Endothelial cell of umbilical vein (primary cell): Measurements from ENCODE around the gene CCDC69. TPM values are rescaled to one million over a fixed set of nuclear protein-coding genes. Genes with fewer than 3 reads are reported as not detected.

Source experiments
- BruUV-seq: library from RNA; stranded (reverse); fragments of 400-500 nt; replicated peaks from 2 replicates; lab custom pipeline; 2021; lab: Mats Ljungman, UMichigan
- CTCF ChIA-PET: fragments of 300-600, 350-600 bp; sonication (Branson Sonifier 250); formaldehyde crosslinking; loops from one replicate; lab custom pipeline; 2021; ENCODE audit warnings: antibody characterized with exemption, inconsistent platforms; lab: Charles Lee
- POLR2A ChIA-PET: fragments of 300-600, 350-600 bp; sonication (Branson Sonifier 250); formaldehyde crosslinking; loops from one replicate; lab custom pipeline; 2021; ENCODE audit warnings: antibody characterized with exemption, inconsistent platforms; lab: Charles Lee
- DNase-seq: peaks from one replicate; pipeline ENCODE4 v3.0.0-alpha.2; 2011; ENCODE audit warnings: low read depth, low spot score
- FAIRE-seq: peaks from 2 replicates; lab custom pipeline; 2011; peaks lifted over from hg19 to GRCh38; lab: Jason Lieb, UNC
- H2AFZ ChIP-seq: 2 replicates; pipeline ENCODE4 v1.6.0; 2012; ENCODE audit warnings: low read depth, low read length, control low read depth, inconsistent platforms
- H3K27ac ChIP-seq: 2 replicates; pipeline ENCODE4 v1.5.1; 2011; ENCODE audit warnings: low read depth, mild to moderate bottlenecking, control low read depth, low read length, moderate library complexity; ENCODE audit not compliant: insufficient read depth
- H3K27me3 ChIP-seq, 2 experiments: 2 replicates each; pipeline versions ENCODE4 v1.6.0 to v1.6.1; 2011; ENCODE audit warnings: low read length in 2 of 2, mixed read lengths in 1 of 2; ENCODE audit not compliant: control insufficient read depth in 2 of 2, insufficient read depth in 2 of 2
- H3K36me3 ChIP-seq, 2 experiments: 2 replicates in 1 of 2; 3 replicates in 1 of 2; pipeline ENCODE4 v1.5.1; 2011; ENCODE audit warnings: low read length in 2 of 2, mild to moderate bottlenecking in 1 of 2, moderate library complexity in 1 of 2; ENCODE audit not compliant: control insufficient read depth in 2 of 2, insufficient read depth in 2 of 2; ENCODE audit errors: extremely low read depth in 1 of 2
- H3K4me1 ChIP-seq: 3 replicates; pipeline ENCODE4 v1.5.1; 2011; ENCODE audit warnings: mild to moderate bottlenecking, low read length; ENCODE audit not compliant: control insufficient read depth, insufficient read depth; ENCODE audit errors: extremely low read depth
- H3K4me2 ChIP-seq: 2 replicates; pipeline ENCODE4 v1.6.1; 2011; ENCODE audit warnings: low read length, control low read depth, mixed read lengths; ENCODE audit not compliant: insufficient read depth
- H3K4me3 ChIP-seq, 3 experiments: fragments of 200-600 bp in 1 of 3; sonication (generic), shearing (Covaris generic) in 1 of 3; replicated peaks in 1 of 3; 2 replicates each; pipeline ENCODE4 v1.5.1; 2011 to 2016; ENCODE audit warnings: control low read depth in 3 of 3, low read length in 3 of 3, mild to moderate bottlenecking in 2 of 3, inconsistent platforms in 1 of 3, low read depth in 1 of 3, moderate library complexity in 1 of 3; ENCODE audit not compliant: insufficient read depth in 1 of 3
- H3K79me2 ChIP-seq: 2 replicates; pipeline ENCODE4 v1.6.0; 2012; ENCODE audit warnings: low read length, inconsistent platforms; ENCODE audit not compliant: control insufficient read depth, insufficient read depth
- H3K9ac ChIP-seq: replicated peaks from 2 replicates; pipeline ENCODE3; 2011; ENCODE audit warnings: low read length, control low read depth; ENCODE audit not compliant: insufficient read depth; ENCODE audit errors: extremely low read depth
- H3K9me1 ChIP-seq: replicated peaks from 3 replicates; pipeline ENCODE4 v1.6.0; 2011; ENCODE audit warnings: mild to moderate bottlenecking, low read length; ENCODE audit not compliant: control insufficient read depth, insufficient read depth; ENCODE audit errors: extremely low read depth
- H3K9me3 ChIP-seq: replicated peaks from 2 replicates; pipeline ENCODE4 v1.5.1; 2012; ENCODE audit warnings: low read length, inconsistent platforms; ENCODE audit not compliant: control insufficient read depth, insufficient read depth
- H4K20me1 ChIP-seq: replicated peaks from 2 replicates; pipeline ENCODE3; 2011; ENCODE audit warnings: mild to moderate bottlenecking, low read length; ENCODE audit not compliant: control insufficient read depth, insufficient read depth; ENCODE audit errors: extremely low read depth
- EZH2 ChIP-seq: IDR thresholded peaks from 2 replicates; pipeline ENCODE4 v1.6.1; 2012; ENCODE audit warnings: borderline replicate concordance, low read depth, mild to moderate bottlenecking, moderate library complexity, low read length, inconsistent platforms; ENCODE audit not compliant: severe bottlenecking
- FOS ChIP-seq: IDR thresholded peaks from 2 replicates; pipeline ENCODE4 v1.6.1; 2011; ENCODE audit warnings: mild to moderate bottlenecking, low read length, moderate library complexity, borderline replicate concordance; ENCODE audit not compliant: insufficient read depth
- GATA2 ChIP-seq: IDR thresholded peaks from 2 replicates; pipeline ENCODE4 v1.7.0; 2011; ENCODE audit warnings: low read depth, mild to moderate bottlenecking, moderate library complexity, mixed read lengths, low read length; ENCODE audit not compliant: insufficient read length, insufficient read depth
- JUN ChIP-seq: IDR thresholded peaks from 2 replicates; pipeline ENCODE4 v1.6.1; 2011; ENCODE audit warnings: borderline replicate concordance, low read depth; ENCODE audit not compliant: insufficient read length, insufficient read depth
- MYC ChIP-seq: IDR thresholded peaks from one replicate; pipeline ENCODE4 v1.6.1; 2011; ENCODE audit warnings: mild to moderate bottlenecking, low read depth, low read length
- POLR2A ChIP-seq: IDR thresholded peaks from 2 replicates; pipeline ENCODE4 v1.6.1; 2012; ENCODE audit warnings: low read depth, mild to moderate bottlenecking, control low read depth, low read length
- POLR2AphosphoS5 ChIP-seq: IDR thresholded peaks from 2 replicates; pipeline ENCODE4 v1.6.1; 2012; ENCODE audit warnings: low read depth, mild to moderate bottlenecking, control low read depth, low read length, moderate library complexity; ENCODE audit not compliant: insufficient read depth
- dilution Hi-C: fragments of 300-500 bp; cut with MboI; formaldehyde crosslinking; loops from one replicate; pipeline ENCODE4 v1.15.0; 2019; ENCODE audit warnings: low sequenced_read_pairs; ENCODE audit not compliant: extremely low pct_ligation_motif_present
- intact Hi-C: fragments of 100-400 bp; cut with micrococcal nuclease; formaldehyde crosslinking; loops from one replicate; pipeline ENCODE4 v1.10.0; 2022
- polyA plus RNA-seq, 4 experiments: library from polyadenylated mRNA; depleted of rRNA in 3 of 4; stranded (reverse) in 3 of 4; unstranded in 1 of 4; fragments of >200 nt; gene quantifications; 2 replicates each; pipeline versions ENCODE4 v1.2.1 to v1.2.3, GENCODE V29; 2011 to 2012; ENCODE audit warnings: missing spikeins in 1 of 4
- total RNA-seq: library from RNA; stranded (reverse); gene quantifications from 2 replicates; pipeline ENCODE4 v1.2.3, GENCODE V29; 2021
- TF ChIP-seq, protein P1 (sequence below): IDR thresholded peaks from 2 replicates; pipeline ENCODE4 v1.6.1; 2011; ENCODE audit not compliant: insufficient read depth, insufficient read length
- TF ChIP-seq, protein P2 (sequence below), 2 donors: IDR thresholded peaks; 1 replicate in 1 of 2; 2 replicates in 1 of 2; pipeline ENCODE4 v1.5.1; 2011; ENCODE audit warnings: low read length in 2 of 2, mild to moderate bottlenecking in 2 of 2, moderate library complexity in 2 of 2, control low read depth in 1 of 2, inconsistent platforms in 1 of 2, low read depth in 1 of 2; ENCODE audit not compliant: insufficient read depth in 1 of 2; ENCODE audit errors: extremely low read depth in 1 of 2

CCDC69 gene
- total and polyA plus RNA-seq, 2 donors (not counting 3 experiments of a cell fraction or from before 2014, with no cell fraction given), result 4.1 to 4.5 TPM

DNA sequence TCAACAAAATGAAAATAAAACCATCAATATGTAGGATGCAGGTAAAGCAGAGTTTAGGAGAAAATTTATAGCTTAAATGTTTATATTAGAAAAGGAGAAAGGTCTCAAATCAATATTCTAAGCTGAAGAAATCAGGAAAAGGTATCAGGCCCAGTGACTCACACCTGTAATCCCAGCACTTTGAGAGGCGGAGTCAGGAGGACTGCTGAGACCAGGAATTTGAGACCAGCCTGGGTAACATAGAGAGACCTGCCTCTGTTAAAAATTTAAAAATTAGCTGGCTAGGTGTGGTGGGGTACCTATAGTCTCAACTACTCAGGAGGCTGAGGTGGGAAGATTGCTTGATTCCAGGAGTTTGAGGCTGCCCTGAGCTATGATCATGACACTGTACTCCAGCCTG lies 32.2 kb downstream of the CCDC69 start:
- POLR2A ChIA-PET, result no interaction called here
- CTCF ChIA-PET, result interaction anchor here (0.6 to 1.1 kb wide), 3 partner anchors 8 to 65 kb away, joined by 3 to 6 read pairs (median 3); no protein-coding TSS in a partner anchor
- FAIRE-seq (no peak), DNase-seq (no peak)
- no peak overlapping the region for H3K4me3 ChIP-seq
- no peaks in the 10 kb centered on the region for H3K27me3 ChIP-seq
- no peaks in the 10 kb centered on the region for H3K9me1 ChIP-seq
- TF ChIP-seq, protein P1, sequence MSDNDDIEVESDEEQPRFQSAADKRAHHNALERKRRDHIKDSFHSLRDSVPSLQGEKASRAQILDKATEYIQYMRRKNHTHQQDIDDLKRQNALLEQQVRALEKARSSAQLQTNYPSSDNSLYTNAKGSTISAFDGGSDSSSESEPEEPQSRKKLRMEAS, result no peak
- TF ChIP-seq MYC (no peak), EZH2 (no peak), POLR2AphosphoS5 (no peak), POLR2A (no peak), JUN (no peak), GATA2 (no peak), FOS (no peak)
- TF ChIP-seq, protein P2, sequence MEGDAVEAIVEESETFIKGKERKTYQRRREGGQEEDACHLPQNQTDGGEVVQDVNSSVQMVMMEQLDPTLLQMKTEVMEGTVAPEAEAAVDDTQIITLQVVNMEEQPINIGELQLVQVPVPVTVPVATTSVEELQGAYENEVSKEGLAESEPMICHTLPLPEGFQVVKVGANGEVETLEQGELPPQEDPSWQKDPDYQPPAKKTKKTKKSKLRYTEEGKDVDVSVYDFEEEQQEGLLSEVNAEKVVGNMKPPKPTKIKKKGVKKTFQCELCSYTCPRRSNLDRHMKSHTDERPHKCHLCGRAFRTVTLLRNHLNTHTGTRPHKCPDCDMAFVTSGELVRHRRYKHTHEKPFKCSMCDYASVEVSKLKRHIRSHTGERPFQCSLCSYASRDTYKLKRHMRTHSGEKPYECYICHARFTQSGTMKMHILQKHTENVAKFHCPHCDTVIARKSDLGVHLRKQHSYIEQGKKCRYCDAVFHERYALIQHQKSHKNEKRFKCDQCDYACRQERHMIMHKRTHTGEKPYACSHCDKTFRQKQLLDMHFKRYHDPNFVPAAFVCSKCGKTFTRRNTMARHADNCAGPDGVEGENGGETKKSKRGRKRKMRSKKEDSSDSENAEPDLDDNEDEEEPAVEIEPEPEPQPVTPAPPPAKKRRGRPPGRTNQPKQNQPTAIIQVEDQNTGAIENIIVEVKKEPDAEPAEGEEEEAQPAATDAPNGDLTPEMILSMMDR (IDR thresholded peaks at IDR 0.05; ENCODE audit: extremely low read depth in 1 of 2, insufficient read depth in 1 of 2, low read depth in 1 of 2, low read length in 2 of 2), result no peak
- no peak overlapping the region for H2AFZ ChIP-seq
- no peaks in the 10 kb centered on the region for H4K20me1 ChIP-seq
- no peaks in the 10 kb centered on the region for H3K9me3 ChIP-seq
- H3K4me1 ChIP-seq, result no peaks in the 10 kb centered on the region
- no peak overlapping the region for H3K4me2 ChIP-seq
- intact Hi-C loops, result loop anchor here (5.0 kb wide), 1 partner anchor 1054 kb away; no protein-coding TSS in a partner anchor
- dilution Hi-C loops, result no loop called here
- H3K36me3 ChIP-seq, result no peaks in the 10 kb centered on the region
- no peaks in the 10 kb centered on the region for H3K79me2 ChIP-seq
- BruUV-seq, result no TSS peak
- no peak overlapping the region for H3K27ac ChIP-seq
- H3K9ac ChIP-seq, result no peak overlapping the region
